Endothelial cell of umbilical vein (primary cell): Measurements from ENCODE around the gene PPP1R9B. TPM values are rescaled to one million over a fixed set of nuclear protein-coding genes. Genes with fewer than 3 reads are reported as not detected.

Source experiments
- BruUV-seq: library from RNA; stranded (reverse); fragments of 400-500 nt; replicated peaks from 2 replicates; lab custom pipeline; 2021; lab: Mats Ljungman, UMichigan
- CTCF ChIA-PET: fragments of 300-600, 350-600 bp; sonication (Branson Sonifier 250); formaldehyde crosslinking; loops from one replicate; lab custom pipeline; 2021; ENCODE audit warnings: antibody characterized with exemption, inconsistent platforms; lab: Charles Lee
- POLR2A ChIA-PET: fragments of 300-600, 350-600 bp; sonication (Branson Sonifier 250); formaldehyde crosslinking; loops from one replicate; lab custom pipeline; 2021; ENCODE audit warnings: antibody characterized with exemption, inconsistent platforms; lab: Charles Lee
- DNase-seq: peaks from one replicate; pipeline ENCODE4 v3.0.0-alpha.2; 2011; ENCODE audit warnings: low read depth, low spot score
- FAIRE-seq: peaks from 2 replicates; lab custom pipeline; 2011; peaks lifted over from hg19 to GRCh38; lab: Jason Lieb, UNC
- H2AFZ ChIP-seq: 2 replicates; pipeline ENCODE4 v1.6.0; 2012; ENCODE audit warnings: low read depth, low read length, control low read depth, inconsistent platforms
- H3K27ac ChIP-seq: 2 replicates; pipeline ENCODE4 v1.5.1; 2011; ENCODE audit warnings: low read depth, mild to moderate bottlenecking, control low read depth, low read length, moderate library complexity; ENCODE audit not compliant: insufficient read depth
- H3K27me3 ChIP-seq, 2 experiments: 2 replicates each; pipeline versions ENCODE4 v1.6.0 to v1.6.1; 2011; ENCODE audit warnings: low read length in 2 of 2, mixed read lengths in 1 of 2; ENCODE audit not compliant: control insufficient read depth in 2 of 2, insufficient read depth in 2 of 2
- H3K36me3 ChIP-seq, 2 experiments: 2 replicates in 1 of 2; 3 replicates in 1 of 2; pipeline ENCODE4 v1.5.1; 2011; ENCODE audit warnings: low read length in 2 of 2, mild to moderate bottlenecking in 1 of 2, moderate library complexity in 1 of 2; ENCODE audit not compliant: control insufficient read depth in 2 of 2, insufficient read depth in 2 of 2; ENCODE audit errors: extremely low read depth in 1 of 2
- H3K4me1 ChIP-seq: 3 replicates; pipeline ENCODE4 v1.5.1; 2011; ENCODE audit warnings: mild to moderate bottlenecking, low read length; ENCODE audit not compliant: control insufficient read depth, insufficient read depth; ENCODE audit errors: extremely low read depth
- H3K4me2 ChIP-seq: 2 replicates; pipeline ENCODE4 v1.6.1; 2011; ENCODE audit warnings: low read length, control low read depth, mixed read lengths; ENCODE audit not compliant: insufficient read depth
- H3K4me3 ChIP-seq, 3 experiments: fragments of 200-600 bp in 1 of 3; sonication (generic), shearing (Covaris generic) in 1 of 3; replicated peaks in 1 of 3; 2 replicates each; pipeline ENCODE4 v1.5.1; 2011 to 2016; ENCODE audit warnings: control low read depth in 3 of 3, low read length in 3 of 3, mild to moderate bottlenecking in 2 of 3, inconsistent platforms in 1 of 3, low read depth in 1 of 3, moderate library complexity in 1 of 3; ENCODE audit not compliant: insufficient read depth in 1 of 3
- H3K79me2 ChIP-seq: 2 replicates; pipeline ENCODE4 v1.6.0; 2012; ENCODE audit warnings: low read length, inconsistent platforms; ENCODE audit not compliant: control insufficient read depth, insufficient read depth
- H3K9ac ChIP-seq: replicated peaks from 2 replicates; pipeline ENCODE3; 2011; ENCODE audit warnings: low read length, control low read depth; ENCODE audit not compliant: insufficient read depth; ENCODE audit errors: extremely low read depth
- H3K9me1 ChIP-seq: replicated peaks from 3 replicates; pipeline ENCODE4 v1.6.0; 2011; ENCODE audit warnings: mild to moderate bottlenecking, low read length; ENCODE audit not compliant: control insufficient read depth, insufficient read depth; ENCODE audit errors: extremely low read depth
- H3K9me3 ChIP-seq: replicated peaks from 2 replicates; pipeline ENCODE4 v1.5.1; 2012; ENCODE audit warnings: low read length, inconsistent platforms; ENCODE audit not compliant: control insufficient read depth, insufficient read depth
- H4K20me1 ChIP-seq: replicated peaks from 2 replicates; pipeline ENCODE3; 2011; ENCODE audit warnings: mild to moderate bottlenecking, low read length; ENCODE audit not compliant: control insufficient read depth, insufficient read depth; ENCODE audit errors: extremely low read depth
- CTCF ChIP-seq, 2 donors: IDR thresholded peaks; 1 replicate in 1 of 2; 2 replicates in 1 of 2; pipeline ENCODE4 v1.5.1; 2011; ENCODE audit warnings: low read length in 2 of 2, mild to moderate bottlenecking in 2 of 2, moderate library complexity in 2 of 2, control low read depth in 1 of 2, inconsistent platforms in 1 of 2, low read depth in 1 of 2; ENCODE audit not compliant: insufficient read depth in 1 of 2; ENCODE audit errors: extremely low read depth in 1 of 2
- EZH2 ChIP-seq: IDR thresholded peaks from 2 replicates; pipeline ENCODE4 v1.6.1; 2012; ENCODE audit warnings: borderline replicate concordance, low read depth, mild to moderate bottlenecking, moderate library complexity, low read length, inconsistent platforms; ENCODE audit not compliant: severe bottlenecking
- FOS ChIP-seq: IDR thresholded peaks from 2 replicates; pipeline ENCODE4 v1.6.1; 2011; ENCODE audit warnings: mild to moderate bottlenecking, low read length, moderate library complexity, borderline replicate concordance; ENCODE audit not compliant: insufficient read depth
- GATA2 ChIP-seq: IDR thresholded peaks from 2 replicates; pipeline ENCODE4 v1.7.0; 2011; ENCODE audit warnings: low read depth, mild to moderate bottlenecking, moderate library complexity, mixed read lengths, low read length; ENCODE audit not compliant: insufficient read length, insufficient read depth
- JUN ChIP-seq: IDR thresholded peaks from 2 replicates; pipeline ENCODE4 v1.6.1; 2011; ENCODE audit warnings: borderline replicate concordance, low read depth; ENCODE audit not compliant: insufficient read length, insufficient read depth
- MAX ChIP-seq: IDR thresholded peaks from 2 replicates; pipeline ENCODE4 v1.6.1; 2011; ENCODE audit not compliant: insufficient read depth, insufficient read length
- MYC ChIP-seq: IDR thresholded peaks from one replicate; pipeline ENCODE4 v1.6.1; 2011; ENCODE audit warnings: mild to moderate bottlenecking, low read depth, low read length
- POLR2A ChIP-seq: IDR thresholded peaks from 2 replicates; pipeline ENCODE4 v1.6.1; 2012; ENCODE audit warnings: low read depth, mild to moderate bottlenecking, control low read depth, low read length
- POLR2AphosphoS5 ChIP-seq: IDR thresholded peaks from 2 replicates; pipeline ENCODE4 v1.6.1; 2012; ENCODE audit warnings: low read depth, mild to moderate bottlenecking, control low read depth, low read length, moderate library complexity; ENCODE audit not compliant: insufficient read depth
- dilution Hi-C: fragments of 300-500 bp; cut with MboI; formaldehyde crosslinking; loops from one replicate; pipeline ENCODE4 v1.15.0; 2019; ENCODE audit warnings: low sequenced_read_pairs; ENCODE audit not compliant: extremely low pct_ligation_motif_present
- intact Hi-C: fragments of 100-400 bp; cut with micrococcal nuclease; formaldehyde crosslinking; loops from one replicate; pipeline ENCODE4 v1.10.0; 2022
- polyA plus RNA-seq, 4 experiments: library from polyadenylated mRNA; depleted of rRNA in 3 of 4; stranded (reverse) in 3 of 4; unstranded in 1 of 4; fragments of >200 nt; gene quantifications; 2 replicates each; pipeline versions ENCODE4 v1.2.1 to v1.2.3, GENCODE V29; 2011 to 2012; ENCODE audit warnings: missing spikeins in 1 of 4
- total RNA-seq: library from RNA; stranded (reverse); gene quantifications from 2 replicates; pipeline ENCODE4 v1.2.3, GENCODE V29; 2021

The PPP1R9B gene
- total and polyA plus RNA-seq, 2 donors (not counting 3 experiments of a cell fraction or from before 2014, with no cell fraction given) = 20.1 to 60.2 TPM

GRCh38 chr17:50147841-50148225 lies 2.6 kb downstream of the PPP1R9B start:
- H3K27ac ChIP-seq = peak overlapping the region; percentile 19
- H3K4me1 ChIP-seq = peaks cover 34% of the 10 kb centered on the region
- peaks cover 0 to 19% of the 10 kb centered on the region in 2 experiments for H3K36me3 ChIP-seq
- POLR2A ChIA-PET = no interaction called here
- H3K4me2 ChIP-seq = peak overlapping the region; percentile 82
- H3K9ac ChIP-seq = peak overlapping the region; percentile 42
- H3K9me1 ChIP-seq = no peaks in the 10 kb centered on the region
- TF ChIP-seq GATA2 (no peak), POLR2AphosphoS5 (no peak), MAX (no peak), MYC (no peak), POLR2A (no peak), JUN (no peak), EZH2 (no peak), FOS (no peak), CTCF (IDR thresholded peaks at IDR 0.05; ENCODE audit: extremely low read depth in 1 of 2, insufficient read depth in 1 of 2, low read depth in 1 of 2, low read length in 2 of 2) (no peak)
- CTCF ChIA-PET = interaction anchor here (1.0 to 4.1 kb wide), 5 partner anchors 8 to 31 kb away, joined by 3 to 21 read pairs (median 4); partner anchors contain the start of gene SAMD14
- H3K4me3 ChIP-seq = peak overlapping the region; percentile 63 to 82 (median 65)
- H3K27me3 ChIP-seq = no peaks in the 10 kb centered on the region
- H3K9me3 ChIP-seq = no peaks in the 10 kb centered on the region
- DNase-seq (no peak), FAIRE-seq (peak; percentile 18)
- dilution Hi-C loops = no loop called here
- H2AFZ ChIP-seq = no peak overlapping the region
- H3K79me2 ChIP-seq = peaks cover 70% of the 10 kb centered on the region
- intact Hi-C loops = no loop called here
- no TSS peak for BruUV-seq
- no peaks in the 10 kb centered on the region for H4K20me1 ChIP-seq
